Stimulated activated naive CD8-positive, alpha-beta T cell treated with anti-CD3 and anti-CD28 coated beads, Interleukin-15, amount 100 ng/mL, for 72 hours (primary cell): ENCODE measurements around the gene WDR86.
A peak's percentile ranks its signal among the peaks of the same experiment; 100 is the strongest.

Experiments used
- ATAC-seq: fragments of 150-1000 bp; cut with Tn5 transposase; 2 replicates; pipeline ENCODE4 v1.10.0; 2021; ENCODE audit warnings: mild to moderate bottlenecking, moderate library complexity
- DNase-seq, 2 donors: peaks; one replicate each; pipeline ENCODE4 v3.0.0; 2021 to 2022
- H3K27ac Mint-ChIP-seq, 2 donors: one replicate each; pipeline ENCODE4 v1.8.0; 2022; ENCODE audit warnings: mild to moderate bottlenecking in 2 of 2, mixed read lengths in 2 of 2, moderate library complexity in 2 of 2
- H3K27me3 Mint-ChIP-seq: one replicate; pipeline ENCODE4 v1.8.0; 2022; ENCODE audit warnings: mixed read lengths
- H3K4me1 Mint-ChIP-seq: one replicate; pipeline ENCODE4 v1.8.0; 2022; ENCODE audit warnings: mild to moderate bottlenecking, mixed read lengths
- H3K4me3 Mint-ChIP-seq, 2 donors: one replicate each; pipeline ENCODE4 v1.8.0; 2022; ENCODE audit warnings: mild to moderate bottlenecking in 2 of 2, mixed read lengths in 2 of 2, moderate library complexity in 1 of 2
- H3K9me3 Mint-ChIP-seq, 2 donors: one replicate each; pipeline ENCODE4 v1.8.0; 2022; ENCODE audit warnings: mixed read lengths in 2 of 2

Gene WDR86

DNA sequence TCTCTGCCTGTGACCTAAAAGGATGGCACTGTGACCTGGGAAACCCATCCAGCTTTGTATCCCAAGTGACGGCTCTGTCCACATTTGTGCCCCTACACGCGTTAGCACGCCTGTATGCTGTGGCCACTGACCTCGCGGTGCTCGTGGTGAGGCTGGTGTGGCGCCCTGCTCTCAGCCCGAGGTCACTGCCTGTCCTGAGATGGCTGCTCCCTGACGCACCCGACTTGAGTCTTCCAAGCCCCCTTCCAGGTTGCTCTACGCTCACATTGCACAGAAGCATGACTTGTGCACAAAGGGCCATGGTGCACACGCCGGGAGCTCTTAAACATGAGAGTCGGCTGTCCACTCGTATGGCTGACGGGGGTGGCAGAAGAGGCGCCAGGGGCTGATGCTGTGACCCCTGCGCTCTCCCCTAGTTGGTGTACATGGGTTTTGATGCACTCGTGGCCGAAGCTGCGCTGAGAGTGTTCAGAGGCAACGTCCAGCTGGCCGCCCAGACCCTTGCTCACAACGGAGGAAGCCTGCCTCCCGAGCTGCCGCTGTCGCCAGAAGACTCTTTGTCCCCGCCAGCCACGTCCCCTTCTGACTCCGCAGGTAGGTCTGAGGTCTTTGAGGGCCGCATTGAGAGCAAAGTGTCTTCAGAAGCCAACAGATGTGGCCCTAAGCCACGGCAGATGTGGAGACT lies 33.5 kb downstream of the WDR86 start:
- Mint-ChIP-seq H3K4me3 (no peak overlapping the region), H3K4me1 (peaks cover 9% of the 10 kb centered on the region), H3K27ac (no peak overlapping the region), H3K9me3 (no peaks in the 10 kb centered on the region), H3K27me3 (no peaks in the 10 kb centered on the region)
- ATAC-seq (no peak), DNase-seq (no peak)

GRCh38 chr7:151375530-151376217 lies 34.2 kb downstream of the WDR86 start:
- ATAC-seq (no peak), DNase-seq (no peak)
- Mint-ChIP-seq H3K9me3 (no peaks in the 10 kb centered on the region), H3K4me1 (peaks cover 3% of the 10 kb centered on the region), H3K27me3 (no peaks in the 10 kb centered on the region), H3K27ac (no peak overlapping the region), H3K4me3 (no peak overlapping the region)

DNA sequence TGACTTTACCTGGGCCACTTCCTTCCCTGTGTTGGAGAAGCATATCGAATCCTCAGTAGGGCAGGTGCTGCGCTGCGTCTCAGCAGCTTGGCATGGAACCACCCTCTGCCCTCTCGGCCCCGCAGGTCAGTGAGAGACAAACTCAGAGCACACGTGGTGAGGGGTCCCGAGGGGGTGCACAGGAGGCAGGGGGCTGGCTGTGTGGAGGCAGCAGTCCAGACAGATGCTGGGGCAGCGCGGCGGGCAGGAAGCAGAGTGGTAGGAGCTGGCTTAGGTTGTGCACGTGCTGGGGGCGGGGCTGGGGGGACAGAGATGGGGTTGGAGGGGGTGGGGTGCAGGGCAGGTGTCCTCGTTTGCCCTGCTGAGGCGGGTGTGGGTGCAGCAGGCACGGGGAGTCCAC lies 35.1 kb downstream of the WDR86 start:
- H3K27me3 Mint-ChIP-seq: no peaks in the 10 kb centered on the region
- peak overlapping the region in 1 of 2 donors; percentile 74 for H3K27ac Mint-ChIP-seq
- H3K4me3 Mint-ChIP-seq: no peak overlapping the region
- no peaks in the 10 kb centered on the region for H3K4me1 Mint-ChIP-seq
- ATAC-seq (no peak), DNase-seq (no peak)
- no peaks in the 10 kb centered on the region for H3K9me3 Mint-ChIP-seq

- H3K27me3 Mint-ChIP-seq: no peaks in the 10 kb centered on the region
- no peaks in the 10 kb centered on the region for H3K9me3 Mint-ChIP-seq
- ATAC-seq (no peak), DNase-seq (no peak)
- H3K4me3 Mint-ChIP-seq: no peak overlapping the region
- H3K27ac Mint-ChIP-seq: peak overlapping the region in 1 of 2 donors; percentile 15
- no peaks in the 10 kb centered on the region for H3K4me1 Mint-ChIP-seq
Observed at GRCh38 chr7:151374139-151374538, 35.7 kb downstream of the WDR86 start.

GRCh38 chr7:151373599-151373998 lies 36.2 kb downstream of the WDR86 start:
- Mint-ChIP-seq H3K9me3 (no peaks in the 10 kb centered on the region), H3K27me3 (no peaks in the 10 kb centered on the region), H3K27ac (no peak overlapping the region), H3K4me1 (no peaks in the 10 kb centered on the region), H3K4me3 (no peak overlapping the region)
- DNase-seq (no peak), ATAC-seq (no peak)

DNA sequence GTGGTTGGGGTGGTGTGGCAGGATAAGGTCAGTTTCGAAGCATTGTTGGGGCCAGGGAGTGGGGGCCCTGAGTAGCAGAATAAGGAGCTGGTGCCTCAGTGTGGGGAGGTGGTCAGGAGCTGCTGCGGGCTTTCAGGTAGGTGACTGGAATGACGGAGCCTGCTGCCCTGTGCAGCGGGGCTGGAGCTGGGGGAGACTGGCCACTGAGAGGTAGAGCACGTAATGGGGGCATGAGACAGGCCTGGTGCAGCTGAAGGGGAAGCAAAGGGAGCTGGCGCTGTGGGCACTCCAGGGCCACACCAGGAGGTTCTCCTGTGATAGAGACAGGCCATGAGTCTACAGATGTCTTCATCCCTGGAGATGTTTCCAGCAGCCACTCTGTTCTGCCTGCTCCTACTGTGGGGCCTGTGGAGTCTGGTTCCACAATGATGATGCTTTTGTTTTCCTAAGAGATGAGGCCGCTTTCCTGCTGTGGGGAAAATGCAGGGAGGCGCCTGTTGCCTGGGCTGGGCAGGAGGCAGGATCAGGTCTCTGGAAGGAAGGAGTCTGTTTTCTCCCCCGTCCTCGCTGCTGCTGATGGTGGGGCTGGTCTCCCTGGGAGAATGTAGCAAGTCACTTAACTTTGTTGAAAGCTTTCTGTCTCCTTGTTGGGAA lies 37.1 kb downstream of the WDR86 start:
- Mint-ChIP-seq H3K4me1 (peaks cover 6% of the 10 kb centered on the region), H3K4me3 (no peak overlapping the region), H3K27me3 (no peaks in the 10 kb centered on the region), H3K27ac (no peak overlapping the region), H3K9me3 (no peaks in the 10 kb centered on the region)
- DNase-seq (no peak), ATAC-seq (no peak)

- H3K27me3 Mint-ChIP-seq: no peaks in the 10 kb centered on the region
- H3K4me1 Mint-ChIP-seq: peaks cover 6% of the 10 kb centered on the region
- no peaks in the 10 kb centered on the region for H3K9me3 Mint-ChIP-seq
- H3K4me3 Mint-ChIP-seq: no peak overlapping the region
- ATAC-seq (no peak), DNase-seq (no peak)
- no peak overlapping the region for H3K27ac Mint-ChIP-seq
Observed at GRCh38 chr7:151371266-151371665, 38.6 kb downstream of the WDR86 start.

DNA sequence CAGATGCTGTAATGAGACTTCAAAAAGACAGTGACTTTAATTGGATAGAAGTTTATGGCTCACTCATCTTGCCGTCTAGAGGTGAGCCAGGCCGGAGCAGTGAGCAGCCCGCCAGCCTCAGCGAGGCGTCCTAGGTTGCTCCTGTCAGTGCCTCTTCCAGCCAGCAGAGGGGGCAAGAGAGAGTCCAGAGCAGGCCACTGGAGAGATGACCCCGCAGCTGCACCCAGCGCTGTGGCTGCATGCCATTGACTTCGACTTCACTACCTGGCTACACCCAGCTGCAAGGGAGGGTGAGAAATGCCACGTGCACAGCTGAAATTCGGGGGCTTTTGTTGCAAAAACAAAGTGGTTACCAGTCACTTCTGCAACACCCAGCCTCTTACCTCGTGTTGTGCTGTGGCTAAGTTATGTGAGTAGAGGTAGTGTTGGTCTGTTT lies 41.7 kb downstream of the WDR86 start:
- Mint-ChIP-seq H3K27ac (no peak overlapping the region), H3K4me1 (peaks cover 11% of the 10 kb centered on the region), H3K9me3 (no peaks in the 10 kb centered on the region), H3K27me3 (no peaks in the 10 kb centered on the region), H3K4me3 (no peak overlapping the region)
- ATAC-seq (peak; percentile 99), DNase-seq (peak; percentile 79 to 80)

GRCh38 chr7:151367284-151367683 lies 42.6 kb downstream of the WDR86 start:
- no peak for ATAC-seq
- H3K4me3 Mint-ChIP-seq: no peak overlapping the region
- H3K9me3 Mint-ChIP-seq: no peaks in the 10 kb centered on the region
- no peak for DNase-seq
- no peak overlapping the region for H3K27ac Mint-ChIP-seq
- peaks cover 11% of the 10 kb centered on the region for H3K4me1 Mint-ChIP-seq
- H3K27me3 Mint-ChIP-seq: no peaks in the 10 kb centered on the region

- H3K4me3 Mint-ChIP-seq: no peak overlapping the region
- no peak overlapping the region for H3K27ac Mint-ChIP-seq
- H3K9me3 Mint-ChIP-seq: no peaks in the 10 kb centered on the region
- peaks cover 11% of the 10 kb centered on the region for H3K4me1 Mint-ChIP-seq
- no peak for ATAC-seq
- DNase-seq: no peak
- H3K27me3 Mint-ChIP-seq: no peaks in the 10 kb centered on the region
Observed at GRCh38 chr7:151366880-151367222, 43.0 kb downstream of the WDR86 start.

GRCh38 chr7:151366166-151366879 lies 43.5 kb downstream of the WDR86 start:
- DNase-seq: no peak
- H3K4me3 Mint-ChIP-seq: no peak overlapping the region
- H3K27me3 Mint-ChIP-seq: no peaks in the 10 kb centered on the region
- H3K4me1 Mint-ChIP-seq: peaks cover 11% of the 10 kb centered on the region
- H3K27ac Mint-ChIP-seq: no peak overlapping the region
- no peak for ATAC-seq
- no peaks in the 10 kb centered on the region for H3K9me3 Mint-ChIP-seq

- H3K9me3 Mint-ChIP-seq: no peaks in the 10 kb centered on the region
- ATAC-seq: no peak
- H3K4me3 Mint-ChIP-seq: no peak overlapping the region
- peaks cover 8% of the 10 kb centered on the region for H3K4me1 Mint-ChIP-seq
- no peak overlapping the region for H3K27ac Mint-ChIP-seq
- DNase-seq: no peak
- no peaks in the 10 kb centered on the region for H3K27me3 Mint-ChIP-seq
Observed at GRCh38 chr7:151363182-151363581, 46.7 kb downstream of the WDR86 start.

DNA sequence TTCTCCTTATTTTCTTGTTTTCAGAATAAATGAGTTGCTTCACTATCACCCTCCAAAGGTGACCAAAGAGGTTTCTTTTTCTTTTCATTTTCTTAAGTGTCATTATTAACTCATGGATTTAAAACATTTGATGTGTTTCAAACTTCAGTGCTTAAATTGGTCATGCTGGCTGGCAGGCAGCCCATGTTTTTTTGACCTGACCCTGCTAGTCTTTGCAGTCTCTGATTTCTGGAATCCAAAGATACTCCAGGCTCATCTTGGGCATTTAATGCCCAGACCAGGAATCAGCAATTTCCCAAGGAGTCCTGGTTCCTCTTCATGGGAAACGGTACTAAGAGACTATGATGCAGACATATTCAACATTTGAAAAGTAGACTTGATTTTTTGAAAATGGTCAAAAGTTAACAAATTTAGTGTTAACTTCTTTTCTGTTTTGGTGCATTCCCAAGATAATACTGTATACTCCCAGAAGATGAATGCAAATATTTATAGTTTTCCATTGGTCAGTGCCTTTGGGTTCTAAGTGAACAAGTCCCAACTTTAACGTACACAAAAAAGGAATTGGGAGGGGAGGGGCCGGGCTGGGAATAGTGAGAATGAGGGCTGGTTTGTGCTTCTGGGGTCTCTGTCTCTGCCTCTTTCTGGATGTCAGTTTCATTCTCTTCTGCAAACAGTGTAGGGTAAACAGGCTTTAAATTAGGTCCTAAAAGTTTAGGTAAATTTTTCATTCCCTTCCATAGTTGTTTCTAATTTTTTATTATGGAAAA lies 48.5 kb downstream of the WDR86 start:
- H3K27ac Mint-ChIP-seq: peak overlapping the region in 1 of 2 donors; percentile 13
- ATAC-seq (no peak), DNase-seq (no peak)
- H3K4me3 Mint-ChIP-seq: no peak overlapping the region
- no peaks in the 10 kb centered on the region for H3K9me3 Mint-ChIP-seq
- no peaks in the 10 kb centered on the region for H3K27me3 Mint-ChIP-seq
- H3K4me1 Mint-ChIP-seq: peaks cover 5% of the 10 kb centered on the region

GRCh38 chr7:151352512-151352911 lies 57.3 kb downstream of the WDR86 start:
- no peak for ATAC-seq
- H3K27ac Mint-ChIP-seq: peak overlapping the region in 1 of 2 donors; percentile 96
- no peak for DNase-seq
- H3K4me1 Mint-ChIP-seq: peaks cover 52% of the 10 kb centered on the region
- H3K9me3 Mint-ChIP-seq: no peaks in the 10 kb centered on the region
- H3K4me3 Mint-ChIP-seq: no peak overlapping the region
- H3K27me3 Mint-ChIP-seq: no peaks in the 10 kb centered on the region

- ATAC-seq: peak; percentile 68
- peak; percentile 32 to 76 for DNase-seq
- Mint-ChIP-seq H3K4me3 (peak overlapping the region; percentile 74 to 77), H3K9me3 (no peaks in the 10 kb centered on the region), H3K27ac (peak overlapping the region; percentile 92 to 96), H3K4me1 (peaks cover 54% of the 10 kb centered on the region), H3K27me3 (no peaks in the 10 kb centered on the region)
Observed at GRCh38 chr7:151351967-151352366, 57.9 kb downstream of the WDR86 start.
